IMR-90 (cell line): Measurements from ENCODE around the gene INF2.

Experiments used
- CEBPB ChIP-seq: IDR thresholded peaks from 2 replicates; pipeline ENCODE4 v1.6.1; 2012; ENCODE audit warnings: low read depth, low read length, improper control_type of control experiment
- CHD1 ChIP-seq: IDR thresholded peaks from 2 replicates; pipeline ENCODE4 v1.6.1; 2012; ENCODE audit warnings: low read depth, low read length, improper control_type of control experiment
- CTCF ChIP-seq: conservative IDR thresholded peaks from 2 replicates; pipeline ENCODE4 v1.5.1; 2012; ENCODE audit warnings: mild to moderate bottlenecking, low read depth, low read length, improper control_type of control experiment
- FOS ChIP-seq: fragments of 150-350 bp; IDR thresholded peaks from 2 replicates; pipeline ENCODE4 v1.6.1; 2016; ENCODE audit warnings: low read depth, low read length
- MAFK ChIP-seq: IDR thresholded peaks from 2 replicates; pipeline ENCODE4 v1.6.1; 2012; ENCODE audit warnings: low read depth, low read length, improper control_type of control experiment
- MAZ ChIP-seq: IDR thresholded peaks from 2 replicates; pipeline ENCODE4 v1.6.1; 2012; ENCODE audit warnings: low read depth, mild to moderate bottlenecking, low read length, improper control_type of control experiment, moderate library complexity, borderline replicate concordance
- NFE2L2 ChIP-seq: fragments of 150-350 bp; IDR thresholded peaks from 2 replicates; pipeline ENCODE4 v1.6.1; 2016; ENCODE audit warnings: low read depth, mild to moderate bottlenecking, low read length
- POLR2A ChIP-seq: IDR thresholded peaks from 2 replicates; pipeline ENCODE4 v1.6.1; 2012; ENCODE audit warnings: mild to moderate bottlenecking, low read depth, low read length
- RAD21 ChIP-seq: IDR thresholded peaks from 2 replicates; pipeline ENCODE4 v1.6.1; 2012; ENCODE audit warnings: low read length, improper control_type of control experiment
- USF2 ChIP-seq: fragments of 150-350 bp; IDR thresholded peaks from 2 replicates; pipeline ENCODE4 v1.6.1; 2017; ENCODE audit warnings: mild to moderate bottlenecking, antibody characterized with exemption, low read length, low read depth

GRCh38 chr14:104680056-104680805, 9.2 kb upstream of the INF2 start:
- TF ChIP-seq MAFK = peak; percentile 13; the same call in 1 of the 2 replicates
- TF ChIP-seq CTCF = no peak
- no peak for TF ChIP-seq RAD21
- no peak for TF ChIP-seq POLR2A
- TF ChIP-seq FOS = peak; percentile 85
- no peak for TF ChIP-seq CHD1
- TF ChIP-seq CEBPB = no peak
- TF ChIP-seq NFE2L2 = peak; percentile 51; the same call in 1 of the 2 replicates
- peak; percentile 46; the same call in 1 of the 2 replicates for TF ChIP-seq MAZ
- no peak for TF ChIP-seq USF2
